ENCODE measurements around the gene HDLBP. TPM values are rescaled to one million over a fixed set of nuclear protein-coding genes. Genes with fewer than 3 reads are reported as not detected.

The HDLBP gene
- total RNA-seq, 4 donors from 2014 or later: 383 to 486 (median 444) TPM

GRCh38 chr2:241268716-241269445 is 46.6 kb downstream of the HDLBP start:
- in situ Hi-C loops (cut with MboI; ENCODE audit: low sequenced_read_pairs in 4 of 4) (no loop called here), intact Hi-C loops (cut with DNase I; ENCODE audit: low total_unique reads) (no loop called here)
- no peak for DNase-seq

GRCh38 chr2:241268306-241268705 is 47.2 kb downstream of the HDLBP start:
- intact Hi-C loops (cut with DNase I; ENCODE audit: low total_unique reads): no loop called here
- Histone ChIP-seq H3K27me3 (no peaks in the 10 kb centered on the region), H3K4me1 (peaks cover 39% of the 10 kb centered on the region in 2 donors), H3K4me3 (no peak overlapping the region), H3K9me3 (no peaks in the 10 kb centered on the region), H3K27ac (no peak overlapping the region), H3K36me3 (peaks cover 0 to 34% of the 10 kb centered on the region in 2 donors)
- in situ Hi-C loops (cut with MboI; ENCODE audit: low sequenced_read_pairs in 4 of 4): no loop called here
- DNase-seq: no peak
- no peak for ATAC-seq
- no peak for TF ChIP-seq CTCF (IDR thresholded peaks at IDR 0.05 in 4 of 5, conservative IDR thresholded peaks at IDR 0.05 in 1 of 5)
- no peak for TF ChIP-seq POLR2A (IDR thresholded peaks at IDR 0.05)

More at GRCh38 chr2:241268716-241269445, 46.6 kb downstream of the HDLBP start:
- Histone ChIP-seq H3K27me3 (no peaks in the 10 kb centered on the region), H3K27ac (peak overlapping the region in 1 of 4 donors; percentile 24), H3K4me3 (no peak overlapping the region), H3K4me1 (peaks cover 42 to 43% of the 10 kb centered on the region in 2 donors), H3K36me3 (peaks cover 0 to 28% of the 10 kb centered on the region in 2 donors), H3K9me3 (no peaks in the 10 kb centered on the region)
- TF ChIP-seq POLR2A (IDR thresholded peaks at IDR 0.05) (no peak), CTCF (IDR thresholded peaks at IDR 0.05 in 4 of 5, conservative IDR thresholded peaks at IDR 0.05 in 1 of 5) (no peak)
- ATAC-seq: no peak

GRCh38 chr2:241267249-241268067 is 48.0 kb downstream of the HDLBP start:
- H3K27ac ChIP-seq: no peak overlapping the region
- in situ Hi-C loops (cut with MboI; ENCODE audit: low sequenced_read_pairs in 4 of 4): no loop called here

GRCh38 chr2:241265506-241265905 is 50.0 kb downstream of the HDLBP start:
- Histone ChIP-seq H3K36me3 (peaks cover 0 to 60% of the 10 kb centered on the region in 2 donors), H3K4me1 (peaks cover 22% of the 10 kb centered on the region in 2 donors), H3K27ac (no peak overlapping the region), H3K27me3 (no peaks in the 10 kb centered on the region), H3K4me3 (no peak overlapping the region), H3K9me3 (no peaks in the 10 kb centered on the region)
- intact Hi-C loops (cut with DNase I; ENCODE audit: low total_unique reads): no loop called here
- TF ChIP-seq POLR2A (IDR thresholded peaks at IDR 0.05): no peak
- TF ChIP-seq CTCF (IDR thresholded peaks at IDR 0.05 in 4 of 5, conservative IDR thresholded peaks at IDR 0.05 in 1 of 5): no peak
- DNase-seq (no peak), ATAC-seq (no peak)
- in situ Hi-C loops (cut with MboI; ENCODE audit: low sequenced_read_pairs in 4 of 4): no loop called here

More at GRCh38 chr2:241267249-241268067, 48.0 kb downstream of the HDLBP start:
- intact Hi-C loops (cut with DNase I; ENCODE audit: low total_unique reads): no loop called here
- TF ChIP-seq CTCF (IDR thresholded peaks at IDR 0.05 in 4 of 5, conservative IDR thresholded peaks at IDR 0.05 in 1 of 5) (no peak), POLR2A (IDR thresholded peaks at IDR 0.05) (no peak)
- no peak overlapping the region for H3K4me3 ChIP-seq
- ATAC-seq (no peak), DNase-seq (no peak)
- peaks cover 34 to 35% of the 10 kb centered on the region in 2 donors for H3K4me1 ChIP-seq
- H3K9me3 ChIP-seq: no peaks in the 10 kb centered on the region
- H3K27me3 ChIP-seq: no peaks in the 10 kb centered on the region
- H3K36me3 ChIP-seq: peaks cover 0 to 43% of the 10 kb centered on the region in 2 donors

Measured in gastrocnemius medialis (tissue), 4 donors.